Measurements from ENCODE around the gene APOL4. TPM values are rescaled to one million over a fixed set of nuclear protein-coding genes. Genes with fewer than 3 reads are reported as not detected.
"Not testable (repeated sequence)": the region's sequence is repeated elsewhere in the genome, so short reads cannot be mapped to it uniquely, and the experiment has no call there.

APOL4 gene
- total and polyA plus RNA-seq, 8 donors: 0.28 to 4.1 (median 1.5) TPM

DNA sequence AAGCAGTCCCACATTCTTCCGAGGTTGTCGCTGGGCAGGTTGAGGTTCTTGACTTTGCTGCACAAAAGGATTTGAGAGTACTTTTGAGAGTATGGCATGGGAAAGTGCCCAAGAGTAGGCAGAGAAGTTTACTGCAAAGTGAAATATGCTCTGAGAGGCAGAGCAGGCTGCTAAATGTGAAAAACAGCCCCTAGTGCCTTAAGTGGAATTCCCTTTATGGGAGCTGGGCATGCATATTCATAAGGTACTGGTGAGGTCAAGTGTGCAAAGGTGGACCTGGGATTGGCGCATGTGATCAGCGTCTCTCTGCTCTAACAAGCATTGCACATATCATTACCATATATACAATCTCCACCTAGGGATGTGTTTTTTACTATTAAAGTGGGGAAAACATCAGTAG lies 12.0 kb upstream of the APOL4 start:
- no peak for FAIRE-seq
- no peak overlapping the region for H3K27ac ChIP-seq
- no peaks in the 10 kb centered on the region for H3K9me3 ChIP-seq
- no peak overlapping the region for H3K4me3 ChIP-seq
- H3K27me3 ChIP-seq: no peaks in the 10 kb centered on the region
- no peak for DNase-seq
- H3K36me3 ChIP-seq: no peaks in the 10 kb centered on the region
- intact Hi-C loops (cut with DNase I): no loop called here
- H3K4me1 ChIP-seq: no peaks in the 10 kb centered on the region
- TF ChIP-seq, protein P1, sequence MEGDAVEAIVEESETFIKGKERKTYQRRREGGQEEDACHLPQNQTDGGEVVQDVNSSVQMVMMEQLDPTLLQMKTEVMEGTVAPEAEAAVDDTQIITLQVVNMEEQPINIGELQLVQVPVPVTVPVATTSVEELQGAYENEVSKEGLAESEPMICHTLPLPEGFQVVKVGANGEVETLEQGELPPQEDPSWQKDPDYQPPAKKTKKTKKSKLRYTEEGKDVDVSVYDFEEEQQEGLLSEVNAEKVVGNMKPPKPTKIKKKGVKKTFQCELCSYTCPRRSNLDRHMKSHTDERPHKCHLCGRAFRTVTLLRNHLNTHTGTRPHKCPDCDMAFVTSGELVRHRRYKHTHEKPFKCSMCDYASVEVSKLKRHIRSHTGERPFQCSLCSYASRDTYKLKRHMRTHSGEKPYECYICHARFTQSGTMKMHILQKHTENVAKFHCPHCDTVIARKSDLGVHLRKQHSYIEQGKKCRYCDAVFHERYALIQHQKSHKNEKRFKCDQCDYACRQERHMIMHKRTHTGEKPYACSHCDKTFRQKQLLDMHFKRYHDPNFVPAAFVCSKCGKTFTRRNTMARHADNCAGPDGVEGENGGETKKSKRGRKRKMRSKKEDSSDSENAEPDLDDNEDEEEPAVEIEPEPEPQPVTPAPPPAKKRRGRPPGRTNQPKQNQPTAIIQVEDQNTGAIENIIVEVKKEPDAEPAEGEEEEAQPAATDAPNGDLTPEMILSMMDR (IDR thresholded peaks at IDR 0.05): no peak
- ATAC-seq: no peak
- 84 to 96% methylated on average over 4 of the region's 4 CpGs for WGBS, 2 donors

DNA sequence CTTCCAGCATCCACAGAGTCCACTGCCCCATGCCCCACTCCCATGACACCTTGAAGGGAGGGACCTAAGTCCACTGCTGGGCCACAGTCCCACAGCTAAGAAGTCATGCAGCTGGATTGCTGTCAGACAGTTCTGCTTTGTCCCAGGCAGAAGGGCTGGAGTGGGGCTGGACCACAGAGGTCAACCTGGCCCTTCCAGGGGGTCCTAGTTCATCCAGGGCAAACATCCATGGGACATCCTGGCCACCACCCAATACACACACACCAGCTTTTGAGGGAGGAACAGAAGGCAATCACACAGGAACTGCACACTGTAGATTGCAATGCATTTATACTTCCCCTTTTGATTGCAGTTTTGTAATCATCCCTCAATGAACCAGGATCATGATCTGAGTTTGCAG lies 11.3 kb upstream of the APOL4 start:
- ATAC-seq (peak in 1 of 4 donors; percentile 49), FAIRE-seq (no peak)
- intact Hi-C loops (cut with DNase I): no loop called here

DNA sequence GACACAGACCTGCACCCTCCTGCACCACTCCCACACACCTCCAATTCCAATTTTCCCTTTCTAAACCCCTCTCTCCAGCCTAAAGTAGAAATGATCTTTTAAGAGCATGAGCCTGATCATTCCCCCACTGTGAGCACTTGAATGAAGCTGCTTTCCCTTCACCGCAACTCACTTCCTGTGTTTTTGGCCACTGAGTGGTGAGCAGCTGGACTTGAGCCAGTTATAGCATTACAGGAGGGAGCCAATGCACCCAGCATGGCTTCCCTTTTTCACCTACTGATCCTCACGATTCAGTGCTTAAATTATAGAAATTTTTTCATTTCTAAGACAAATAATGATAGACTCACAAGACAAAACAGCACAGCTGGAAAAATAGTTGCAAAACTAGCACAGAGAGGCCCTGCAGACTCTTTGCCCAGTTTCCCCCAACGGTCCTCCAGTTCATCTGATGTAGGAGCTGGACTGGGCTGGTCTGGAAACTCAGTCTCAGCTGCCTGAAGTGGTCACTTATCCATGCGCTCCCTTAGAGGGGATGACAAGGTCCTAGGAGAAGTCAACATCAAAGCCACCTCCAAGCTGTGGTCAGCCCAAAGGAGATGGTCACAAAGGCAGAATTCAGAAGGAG lies 9.7 kb upstream of the APOL4 start:
- Histone ChIP-seq H3K27me3 (no peaks in the 10 kb centered on the region), H3K4me1 (no peaks in the 10 kb centered on the region), H3K27ac (no peak overlapping the region), H3K36me3 (no peaks in the 10 kb centered on the region), H3K4me3 (no peak overlapping the region), H3K9me3 (no peaks in the 10 kb centered on the region)
- 57 to 63% methylated on average over 4 of the region's 4 CpGs for WGBS, 2 donors
- FAIRE-seq: no peak
- intact Hi-C loops (cut with DNase I): no loop called here
- DNase-seq: no peak
- ATAC-seq: peak in 3 of 4 donors; percentile 25 to 63 (median 53)
- TF ChIP-seq, protein P1 (IDR thresholded peaks at IDR 0.05): no peak

More for the DNA sequence above, 11.3 kb upstream of the APOL4 start:
- H3K27ac ChIP-seq: no peak overlapping the region
- no peaks in the 10 kb centered on the region for H3K36me3 ChIP-seq
- H3K9me3 ChIP-seq: no peaks in the 10 kb centered on the region
- H3K4me1 ChIP-seq: no peaks in the 10 kb centered on the region
- no peak for DNase-seq
- TF ChIP-seq, protein P1 (IDR thresholded peaks at IDR 0.05): no peak
- no peaks in the 10 kb centered on the region for H3K27me3 ChIP-seq
- no peak overlapping the region for H3K4me3 ChIP-seq

DNA sequence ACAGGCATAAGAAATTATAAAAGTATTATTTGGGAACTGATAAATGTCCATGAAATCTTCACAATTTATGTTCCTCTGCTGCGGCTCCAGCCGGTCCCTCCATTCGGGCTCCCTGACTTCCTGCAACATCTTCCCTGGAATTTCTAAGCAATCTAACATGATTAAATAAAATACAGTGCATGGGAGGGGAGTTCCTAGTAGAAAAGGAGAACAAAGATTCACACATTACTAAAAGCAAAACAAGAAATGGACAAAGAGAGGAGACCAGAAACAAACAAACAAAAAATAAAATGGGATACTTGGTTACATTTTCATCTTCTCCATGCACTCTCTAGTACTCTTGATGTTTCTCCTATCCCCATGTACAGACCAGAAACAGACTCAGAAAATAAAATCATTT lies 8.6 kb upstream of the APOL4 start:
- WGBS, 2 donors: 94% methylated on average over 3 of the region's 3 CpGs
- DNase-seq (no peak), FAIRE-seq (no peak), ATAC-seq (peak in 1 of 4 donors; percentile 24)
- TF ChIP-seq, protein P1 (IDR thresholded peaks at IDR 0.05): no peak
- H3K27me3 ChIP-seq: no peaks in the 10 kb centered on the region
- H3K9me3 ChIP-seq: no peaks in the 10 kb centered on the region
- no peak overlapping the region for H3K27ac ChIP-seq
- no peaks in the 10 kb centered on the region for H3K4me1 ChIP-seq
- H3K4me3 ChIP-seq: no peak overlapping the region
- no peaks in the 10 kb centered on the region for H3K36me3 ChIP-seq
- intact Hi-C loops (cut with DNase I): no loop called here

DNA sequence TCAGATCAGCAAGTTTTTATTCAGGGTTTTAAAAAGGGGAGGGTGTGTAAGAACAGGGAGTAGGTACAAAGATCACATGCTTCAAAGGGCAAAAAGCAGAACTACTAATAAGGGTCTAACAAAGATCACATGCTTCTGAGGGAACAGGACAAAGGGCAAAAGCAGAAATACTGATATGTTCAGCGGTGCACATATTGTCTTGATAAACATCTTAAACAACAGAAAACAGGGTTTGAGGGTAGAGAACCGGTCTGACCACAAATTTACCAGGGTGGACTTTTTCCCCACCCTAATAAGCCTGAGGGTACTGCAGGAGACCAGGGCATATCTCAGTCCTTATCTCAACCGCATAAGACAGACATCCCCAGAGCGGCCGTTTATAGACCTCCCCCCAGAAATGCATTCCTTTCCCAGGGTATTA lies 7.9 kb upstream of the APOL4 start:
- H3K27me3 ChIP-seq; DNase-seq; H3K9me3 ChIP-seq; H3K27ac ChIP-seq; FAIRE-seq; H3K36me3 ChIP-seq; ATAC-seq; H3K4me1 ChIP-seq; H3K4me3 ChIP-seq; intact Hi-C loops (cut with DNase I): not testable (repeated sequence)
- 64 to 68% methylated on average over 5 of the region's 5 CpGs for WGBS, 2 donors

All from pancreas (tissue), 10 donors.